ENCODE measurements around the gene FAIM2.
A peak's percentile ranks its signal among the peaks of the same experiment; 100 is the strongest.
"Not testable (repeated sequence)": the region's sequence is repeated elsewhere in the genome, so short reads cannot be mapped to it uniquely, and the experiment has no call there.

Gene FAIM2

GRCh38 chr12:49860921-49861320 is 42.8 kb downstream of the FAIM2 start:
- not testable (repeated sequence) for DNase-seq (ENCODE audit: low spot score)

DNA sequence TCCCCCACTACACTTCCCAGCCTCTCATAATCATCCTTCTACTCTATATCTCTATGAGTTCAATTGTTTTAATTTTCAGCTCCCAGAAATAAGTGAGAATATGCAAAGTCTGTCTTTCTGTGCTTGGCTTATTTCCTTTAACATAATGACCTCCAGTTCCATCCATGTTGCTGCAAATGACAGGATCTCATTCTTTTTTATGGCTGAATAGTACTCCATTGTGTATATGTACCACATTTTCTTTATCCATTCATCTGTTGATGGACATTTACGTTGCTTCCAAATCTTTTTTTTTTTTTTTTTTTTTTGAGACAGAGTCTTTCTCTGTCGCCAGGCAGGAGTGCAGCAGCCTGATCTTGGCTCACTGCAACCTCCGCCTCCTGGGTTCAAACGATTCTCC is 47.8 kb downstream of the FAIM2 start:
- DNase-seq (ENCODE audit: low spot score) = not testable (repeated sequence)

- no peak for DNase-seq (ENCODE audit: low spot score)
Measured at GRCh38 chr12:49854976-49855375, 48.7 kb downstream of the FAIM2 start.

DNA sequence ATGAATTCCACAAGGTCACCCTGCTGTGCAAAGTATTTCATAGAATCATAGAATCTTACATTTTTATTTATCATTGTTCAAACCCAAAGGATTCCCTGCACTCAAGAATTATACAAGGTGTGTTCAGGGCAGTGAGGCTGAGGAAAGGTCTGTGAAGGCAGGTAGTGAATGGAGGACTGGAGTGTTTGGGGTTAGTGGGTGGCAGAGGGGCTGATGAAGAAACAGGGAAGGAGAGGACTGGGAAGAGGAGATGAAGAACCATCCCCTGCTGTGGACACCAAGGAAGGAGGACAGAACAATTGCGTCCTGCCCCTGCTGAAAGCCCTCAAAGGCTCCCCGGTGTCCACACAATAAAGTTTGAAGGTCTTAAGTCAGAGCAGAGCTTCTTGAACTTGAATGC is 50.0 kb downstream of the FAIM2 start:
- no peak for DNase-seq (ENCODE audit: low spot score)

GRCh38 chr12:49847161-49847560 is 56.5 kb downstream of the FAIM2 start:
- DNase-seq (ENCODE audit: low spot score) = no peak

GRCh38 chr12:49846032-49846431 is 57.7 kb downstream of the FAIM2 start:
- no peak for DNase-seq (ENCODE audit: low spot score)

DNA sequence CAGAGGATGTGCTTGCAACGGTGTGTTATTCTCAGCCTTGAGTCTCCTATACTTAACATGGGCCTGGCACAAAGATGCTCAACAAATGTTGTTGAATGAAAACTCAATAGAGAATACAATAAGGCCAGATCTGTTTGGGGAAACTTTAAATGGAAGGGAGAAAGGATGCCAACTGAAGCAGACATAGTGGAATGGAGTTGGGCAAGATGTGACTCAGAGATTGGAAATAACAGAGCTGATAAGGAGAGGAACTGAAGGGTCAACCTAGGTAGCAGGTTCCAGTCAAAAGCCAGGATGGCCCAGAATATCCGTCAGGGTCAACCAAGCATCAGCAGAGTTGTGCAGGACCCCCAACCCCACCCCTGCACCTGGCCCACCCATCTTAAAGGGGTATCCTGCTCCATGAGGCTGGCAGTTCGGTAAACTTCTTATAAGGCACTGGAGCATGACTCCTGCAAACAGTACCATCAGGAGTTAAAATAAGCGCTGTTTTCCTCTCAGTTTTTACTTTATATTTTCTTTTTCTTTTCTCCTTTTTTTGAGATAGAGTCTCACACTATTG is 59.7 kb downstream of the FAIM2 start:
- DNase-seq (ENCODE audit: low spot score) = no peak

DNA sequence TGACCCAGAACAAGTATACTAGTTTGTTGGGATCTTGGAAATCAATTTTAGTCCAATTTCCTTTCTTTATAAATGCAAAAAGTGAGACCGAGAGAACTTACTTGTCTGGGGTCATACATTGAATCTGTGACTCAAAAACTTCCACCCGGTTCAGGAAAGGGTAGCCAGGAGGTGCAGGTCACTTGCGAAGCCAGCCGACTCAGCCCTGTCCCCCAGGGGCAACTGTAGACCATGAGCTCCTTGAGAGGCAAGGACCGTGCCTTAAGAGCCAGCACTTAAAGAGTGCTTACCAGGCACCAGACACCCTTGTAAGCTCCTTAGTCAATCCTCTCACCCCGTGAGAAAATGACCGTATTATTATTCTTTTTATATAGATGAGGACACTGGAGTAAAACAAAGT is 60.3 kb downstream of the FAIM2 start:
- no peak for DNase-seq (ENCODE audit: low spot score)

- peak; percentile 90 for DNase-seq (ENCODE audit: low spot score)
Measured at GRCh38 chr12:49842519-49843352, 61.0 kb downstream of the FAIM2 start, which contains the start of gene BCDIN3D. TSS of gene BCDIN3D (minus strand) at chr12:49843106. CDS start at chr12:49843087, 19 bp downstream.

DNA sequence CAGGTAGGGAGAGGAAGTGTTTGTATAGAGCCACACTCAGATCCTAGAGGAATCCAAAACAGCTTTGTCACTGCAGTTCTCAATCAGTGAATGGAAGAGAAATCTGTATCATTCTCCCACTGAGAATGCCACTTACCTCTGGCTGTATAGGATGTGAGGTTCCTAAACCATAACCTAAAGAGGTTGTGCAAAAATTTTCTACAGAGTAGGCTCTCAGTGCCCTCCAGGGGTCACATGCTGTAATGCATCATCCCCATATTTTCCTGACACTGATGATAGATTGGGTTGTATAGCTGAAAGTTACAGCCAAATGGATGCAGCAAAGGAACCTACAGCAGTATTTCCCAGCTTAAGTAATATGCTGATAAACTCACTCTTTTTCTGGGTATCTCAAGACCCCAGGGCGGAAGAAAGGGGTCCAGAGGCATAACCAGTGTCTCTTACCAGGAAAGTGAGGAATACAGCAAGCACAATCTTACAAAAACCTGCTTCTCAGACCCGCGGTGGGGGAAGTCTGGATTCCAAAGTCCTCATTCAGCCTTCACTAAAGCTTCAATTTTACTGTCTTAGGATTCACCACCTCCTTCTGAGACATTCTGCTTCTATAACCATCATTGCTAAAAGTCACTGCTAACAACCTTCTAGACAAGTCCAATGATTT is 64.6 kb downstream of the FAIM2 start:
- DNase-seq (ENCODE audit: low spot score) = peak; percentile 31

- no peak for DNase-seq (ENCODE audit: low spot score)
Measured at GRCh38 chr12:49832836-49833421, 70.8 kb downstream of the FAIM2 start.

GRCh38 chr12:49831717-49832116 is 72.0 kb downstream of the FAIM2 start:
- no peak for DNase-seq (ENCODE audit: low spot score)

DNA sequence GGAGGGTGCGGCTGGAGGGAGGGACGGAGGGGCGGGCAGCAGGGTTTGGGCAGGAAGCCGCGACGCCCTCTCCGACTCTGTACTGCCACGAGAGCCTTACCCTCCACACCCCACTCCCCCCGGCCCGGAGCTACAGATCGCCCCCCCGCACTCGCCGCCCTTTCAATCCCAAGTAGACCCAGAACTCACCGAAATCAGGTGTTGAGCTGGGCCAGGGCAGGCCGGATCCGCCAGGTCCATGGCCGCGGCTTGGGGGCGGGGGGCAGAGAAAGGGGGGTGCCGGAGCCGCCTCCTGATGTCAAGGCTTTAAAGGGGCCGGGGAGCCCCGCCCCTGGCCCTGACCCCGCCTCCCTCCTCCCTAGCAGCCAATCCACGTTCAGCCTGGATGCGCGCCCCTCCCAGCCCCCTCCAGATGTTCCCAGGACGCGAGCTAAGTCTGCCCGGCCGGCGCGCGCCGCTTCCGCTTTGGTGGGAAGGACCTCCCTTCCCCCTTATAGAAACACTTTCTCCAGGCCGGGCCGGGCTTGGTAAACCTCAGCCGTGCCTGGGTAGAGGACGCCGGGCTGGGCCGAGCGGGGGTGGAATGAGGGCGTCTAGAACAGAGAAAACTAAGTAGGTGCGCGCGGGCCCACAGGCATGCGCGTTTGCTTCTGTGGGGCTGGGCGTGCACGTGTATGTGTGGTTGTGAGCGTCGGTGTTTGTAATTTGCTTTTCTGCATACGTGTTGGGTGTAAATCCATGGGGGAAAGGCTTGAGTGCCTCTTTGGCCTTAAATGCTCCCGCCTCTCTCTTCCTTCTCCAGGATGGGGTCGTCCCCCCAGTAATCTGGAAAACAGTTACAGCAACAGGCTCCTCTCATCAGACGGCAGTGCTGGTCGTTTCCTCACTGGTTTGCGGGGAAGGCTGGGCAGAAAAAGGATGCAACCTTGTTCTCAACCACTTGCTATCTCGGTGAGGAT is 75.3 kb downstream of the FAIM2 start, which contains the start of gene NCKAP5L:
Gene NCKAP5L (minus strand): TSS at position 281 of the 959 bp plus-strand sequence. CDS start 24,369 bp downstream, outside the sequence.
- DNase-seq (ENCODE audit: low spot score) = peak; percentile 93

- DNase-seq (ENCODE audit: low spot score) = peak; percentile 27
Measured at GRCh38 chr12:49827401-49828099, 76.2 kb downstream of the FAIM2 start.

DNA sequence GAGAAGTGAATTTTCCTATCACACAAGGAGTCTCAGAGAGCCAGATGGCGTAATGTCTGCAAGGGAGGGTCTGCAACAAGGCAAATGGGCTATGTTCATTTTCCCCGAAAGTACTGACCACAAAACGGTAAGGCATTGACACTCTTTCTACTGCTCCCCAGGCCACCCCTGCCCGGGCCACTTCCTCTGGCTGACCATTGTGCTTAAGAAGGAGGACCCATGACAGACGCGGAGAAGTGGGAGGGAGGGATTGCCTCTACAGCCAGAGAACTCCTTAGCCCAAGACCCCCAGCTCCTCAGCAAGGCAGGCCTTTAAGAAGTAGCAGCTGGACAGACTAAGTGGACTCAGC is 76.7 kb downstream of the FAIM2 start:
- no peak for DNase-seq (ENCODE audit: low spot score)

DNA sequence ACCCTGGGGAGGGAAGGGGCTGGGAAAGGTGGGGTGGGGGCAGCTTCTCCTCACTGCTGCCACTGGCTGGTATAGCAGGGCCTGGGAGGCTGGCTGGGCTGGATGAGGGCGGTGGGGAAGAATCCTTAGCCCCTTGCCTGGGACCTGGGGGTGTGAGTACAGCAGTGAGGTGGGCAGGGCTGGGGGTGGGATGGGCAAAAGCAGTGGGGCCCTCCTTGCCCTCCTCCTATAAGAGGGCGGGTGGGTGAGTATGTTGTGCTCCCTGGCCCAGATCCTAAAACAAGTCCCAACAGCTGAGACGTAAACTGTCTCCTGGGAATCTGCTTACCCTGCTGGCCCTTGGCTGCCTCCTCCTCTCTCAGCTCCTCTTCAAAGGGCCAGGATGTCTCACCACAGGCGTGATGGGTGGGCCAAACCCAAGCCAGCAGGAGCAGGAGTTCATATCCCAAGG is 77.7 kb downstream of the FAIM2 start:
- DNase-seq (ENCODE audit: low spot score) = no peak

DNA sequence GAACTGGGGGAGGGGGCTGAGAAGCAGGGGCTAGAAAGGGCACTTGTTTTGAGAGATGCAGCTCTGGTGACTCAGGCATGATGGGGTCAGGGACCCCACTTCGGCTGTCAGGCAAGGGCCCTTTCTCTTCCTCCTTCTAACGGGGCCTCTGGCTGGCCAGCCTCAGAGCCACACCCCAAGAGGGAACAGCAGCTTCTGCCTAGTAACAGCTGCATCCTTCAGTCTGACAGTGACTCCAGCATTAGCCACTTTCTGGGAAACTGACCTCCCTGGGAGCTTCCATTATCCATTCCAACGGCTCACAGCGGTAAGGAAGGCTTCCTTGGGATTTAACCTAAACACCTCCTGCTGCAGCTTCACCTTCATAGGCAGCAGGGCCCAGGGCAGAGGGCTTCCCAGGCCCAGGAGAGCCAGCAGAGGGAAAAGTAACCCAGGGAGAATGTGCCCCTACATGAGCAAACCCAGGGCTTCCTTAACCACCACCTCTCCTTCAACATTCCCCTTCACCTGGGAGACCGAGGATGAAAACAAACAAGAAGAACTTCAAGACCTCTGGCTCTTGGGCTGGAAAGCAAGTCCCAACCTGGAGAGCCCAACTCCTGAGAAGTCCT is 78.2 kb downstream of the FAIM2 start:
- DNase-seq (ENCODE audit: low spot score) = no peak

DNA sequence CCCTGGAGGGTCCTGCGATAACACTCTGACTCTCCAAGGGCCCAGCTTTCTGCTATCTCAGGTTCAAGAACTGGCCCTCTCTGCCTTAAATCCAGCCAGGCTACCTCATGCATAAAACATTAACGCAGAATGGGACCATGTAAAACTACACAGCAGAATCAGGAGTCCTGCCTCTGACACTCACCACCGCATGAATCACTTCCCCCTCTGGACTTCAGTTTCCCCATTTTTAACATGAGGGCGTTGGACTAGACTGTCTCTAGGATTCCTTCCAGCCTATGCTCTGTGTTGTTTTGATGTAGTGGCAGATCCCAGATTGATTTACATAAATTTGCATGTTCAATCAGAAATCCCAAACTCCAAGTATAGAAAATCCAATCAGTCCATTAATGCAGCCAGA is 78.8 kb downstream of the FAIM2 start:
- no peak for DNase-seq (ENCODE audit: low spot score)

- no peak for DNase-seq (ENCODE audit: low spot score)
Measured at GRCh38 chr12:49824416-49824815, 79.3 kb downstream of the FAIM2 start.

DNA sequence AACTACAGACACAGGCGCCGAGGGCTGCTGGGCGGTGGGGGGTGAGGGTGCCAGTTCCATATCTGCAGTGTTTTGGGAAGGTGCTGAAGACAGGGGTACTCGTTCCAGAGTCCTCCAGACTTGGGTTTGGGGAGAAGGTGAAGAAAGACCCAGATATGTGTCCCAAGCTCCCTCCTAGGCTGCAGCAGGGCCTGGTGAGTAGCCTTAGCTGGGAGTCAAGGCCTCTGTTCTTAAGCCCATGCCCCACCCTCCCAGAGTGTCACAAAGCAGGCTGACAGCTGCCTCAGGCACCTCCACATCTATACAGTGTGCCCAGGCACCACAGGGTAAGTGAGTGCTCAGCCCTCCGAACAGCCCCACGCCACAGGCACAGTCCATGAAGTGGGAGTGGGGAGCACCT is 79.7 kb downstream of the FAIM2 start:
- no peak for DNase-seq (ENCODE audit: low spot score)
